HepG2 (cell line): ENCODE measurements around the gene SLCO2B1. TPM values are rescaled to one million over a fixed set of nuclear protein-coding genes. Genes with fewer than 3 reads are reported as not detected.
A peak's percentile ranks its signal among the peaks of the same experiment; 100 is the strongest.

Experiments
- CEBPB ChIP-seq: IDR thresholded peaks from 2 replicates; pipeline ENCODE4 v1.6.1; 2011; ENCODE audit warnings: low read depth, low read length, improper control_type of control experiment, borderline replicate concordance
- DNMT1 ChIP-seq: sonication (generic); formaldehyde crosslinking; IDR thresholded peaks from 2 replicates; pipeline ENCODE4 v1.5.1; 2020; ENCODE audit warnings: mild to moderate bottlenecking, missing genetic modification reagents
- EZH2 ChIP-seq: conservative IDR thresholded peaks from 2 replicates; pipeline ENCODE4 v1.6.1; 2012; ENCODE audit warnings: mild to moderate bottlenecking, low read depth, low read length, moderate library complexity
- LCORL ChIP-seq, 2 experiments: fragments of 450-650 bp in 1 of 2; sonication (generic) in 1 of 2; formaldehyde crosslinking in 1 of 2; IDR thresholded peaks; 2 replicates each; pipeline versions ENCODE4 v1.5.0 to v1.6.1; 2017 to 2020; ENCODE audit warnings: antibody characterized with exemption in 1 of 2, missing genetic modification reagents in 1 of 2
- SMYD3 ChIP-seq: sonication (generic); formaldehyde crosslinking; IDR thresholded peaks from 2 replicates; pipeline ENCODE4 v1.8.1; 2023; ENCODE audit warnings: mild to moderate bottlenecking, missing genetic modification reagents
- SNAPC2 ChIP-seq: sonication (generic); formaldehyde crosslinking; IDR thresholded peaks from 2 replicates; pipeline ENCODE4 v1.8.1; 2022; ENCODE audit warnings: mild to moderate bottlenecking, missing genetic modification reagents
- SOX13 ChIP-seq, 3 experiments: fragments of 450-650 bp in 1 of 3; sonication (generic) in 1 of 3; formaldehyde crosslinking in 1 of 3; IDR thresholded peaks in 2 of 3; conservative IDR thresholded peaks in 1 of 3; 2 replicates each; pipeline versions ENCODE4 v1.5.0 to v1.6.1; 2016 to 2020; ENCODE audit warnings: antibody characterized with exemption in 1 of 3, mild to moderate bottlenecking in 1 of 3, missing compliant biosample characterization in 1 of 3, missing genetic modification reagents in 1 of 3, moderate library complexity in 1 of 3
- SOX5 ChIP-seq: IDR thresholded peaks from 2 replicates; pipeline ENCODE4 v1.6.1; 2016; ENCODE audit warnings: borderline replicate concordance
- TCF7L2 ChIP-seq: IDR thresholded peaks from 2 replicates; pipeline ENCODE4 v1.6.1; 2011; ENCODE audit warnings: mild to moderate bottlenecking, low read depth, low read length, moderate library complexity
- ZBTB20 ChIP-seq: sonication (generic); formaldehyde crosslinking; IDR thresholded peaks from 2 replicates; pipeline ENCODE4 v1.8.1; 2023; ENCODE audit warnings: missing genetic modification reagents, low read depth, mild to moderate bottlenecking, borderline replicate concordance
- ZFP62 ChIP-seq: sonication (generic); formaldehyde crosslinking; IDR thresholded peaks from 2 replicates; pipeline ENCODE4 v1.4.0; 2020; ENCODE audit warnings: missing genetic modification reagents
- ZKSCAN8 ChIP-seq: IDR thresholded peaks from 2 replicates; pipeline ENCODE4 v1.6.1; 2016; ENCODE audit warnings: borderline replicate concordance, missing genetic modification reagents, missing compliant biosample characterization
- ZNF33A ChIP-seq: sonication (generic); formaldehyde crosslinking; IDR thresholded peaks from 2 replicates; pipeline ENCODE4 v1.5.1; 2020; ENCODE audit warnings: missing genetic modification reagents, mild to moderate bottlenecking, moderate library complexity, borderline replicate concordance
- ZNF552 ChIP-seq: sonication (generic); formaldehyde crosslinking; IDR thresholded peaks from 2 replicates; pipeline ENCODE4 v1.9.0; 2022; ENCODE audit warnings: missing genetic modification reagents, mild to moderate bottlenecking, borderline replicate concordance
- ZNF556 ChIP-seq: sonication (generic); formaldehyde crosslinking; IDR thresholded peaks from 2 replicates; pipeline ENCODE4 v1.4.0; 2020; ENCODE audit warnings: mild to moderate bottlenecking, missing genetic modification reagents, borderline replicate concordance
- ZNF710 ChIP-seq: sonication (generic); formaldehyde crosslinking; IDR thresholded peaks from 2 replicates; pipeline ENCODE4 v1.5.0; 2020; ENCODE audit warnings: mild to moderate bottlenecking, missing genetic modification reagents, borderline replicate concordance
- ZNF776 ChIP-seq: sonication (generic); formaldehyde crosslinking; IDR thresholded peaks from 2 replicates; pipeline ENCODE4 v1.4.0; 2020; ENCODE audit warnings: mild to moderate bottlenecking, missing genetic modification reagents
- polyA plus RNA-seq, 8 experiments: library from polyadenylated mRNA; depleted of rRNA in 3 of 8; stranded (reverse) in 7 of 8; unstranded in 1 of 8; fragments of >200 nt; fragmentation: Illumina TruSeq in 4 of 8; extraction: Trizol in 4 of 8; gene quantifications; 2 replicates each; pipeline versions ENCODE4 v1.2.1 to v1.2.3, GENCODE V29; 2011 to 2016; ENCODE audit warnings: low read depth in 4 of 8, missing spikeins in 1 of 8, mixed read lengths in 1 of 8; ENCODE audit not compliant: insufficient read depth in 1 of 8
- total RNA-seq, 5 experiments: library from RNA; depleted of rRNA; stranded (reverse); fragments of >200 nt; fragmentation: Illumina TruSeq; extraction: Trizol; gene quantifications; 2 replicates each; pipeline ENCODE4 v1.2.3, GENCODE V29; 2016; ENCODE audit warnings: low read depth in 1 of 5
- TF ChIP-seq, protein P1 (sequence below): sonication (generic); formaldehyde crosslinking; IDR thresholded peaks from 2 replicates; pipeline ENCODE4 v1.5.0; 2020; ENCODE audit warnings: missing genetic modification reagents
- TF ChIP-seq, protein P2 (sequence below): sonication (generic); formaldehyde crosslinking; IDR thresholded peaks from 2 replicates; pipeline ENCODE4 v1.4.0; 2020; ENCODE audit warnings: mild to moderate bottlenecking, missing genetic modification reagents

SLCO2B1 gene
- total and polyA plus RNA-seq, 2 of the 13 experiments (the other 11 are each of a cell fraction or from before 2014, with no cell fraction given), result 15.3 to 19.8 TPM

DNA sequence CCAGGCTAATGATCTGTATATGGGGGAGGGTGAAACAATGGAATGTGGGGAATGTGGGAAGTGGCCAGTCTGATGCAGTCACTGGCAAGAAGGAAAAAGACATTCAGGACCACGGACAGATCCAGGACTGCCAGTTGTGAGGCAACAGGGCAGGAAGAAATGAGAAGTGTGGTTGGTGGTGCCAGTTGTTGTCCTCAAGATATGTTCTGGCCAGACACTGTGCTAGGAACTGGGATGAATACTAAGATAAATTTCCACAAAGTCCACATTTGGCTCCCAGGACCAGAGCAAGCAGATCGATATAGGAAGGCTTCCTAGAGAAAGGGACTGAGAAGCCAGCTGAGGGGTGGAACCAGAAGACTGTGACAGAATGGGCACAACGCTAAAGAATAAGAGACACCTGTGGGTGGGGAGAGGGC, 82.9 kb downstream of the SLCO2B1 start (continued):
- TF ChIP-seq ZNF33A (CRISPR knock-in tag) (no peak), EZH2 (no peak), SNAPC2 (0 out of 2 replicates have a peak, but pooled peaks have one; percentile 48), SOX5 (CRISPR knock-in tag) (peak; percentile 17; the same call in 1 of the 2 replicates), DNMT1 (no peak), SOX13 (IDR thresholded peaks at IDR 0.05) (no peak), SOX13 (CRISPR knock-in tag; conservative IDR thresholded peaks at IDR 0.05 in 1 of 2, IDR thresholded peaks at IDR 0.05 in 1 of 2) (no peak), CEBPB (peak; percentile 80), ZBTB20 (CRISPR knock-in tag) (peak; percentile 43; the same call in 1 of the 2 replicates), SMYD3 (CRISPR knock-in tag) (0 out of 2 replicates have a peak, but pooled peaks have one; percentile 26), ZFP62 (CRISPR knock-in tag) (no peak), ZNF556 (CRISPR knock-in tag) (no peak), ZKSCAN8 (no peak), ZNF552 (CRISPR knock-in tag) (no peak), ZNF710 (no peak), LCORL (IDR thresholded peaks at IDR 0.05) (no peak), LCORL (CRISPR knock-in tag; IDR thresholded peaks at IDR 0.05) (no peak), ZNF776 (CRISPR knock-in tag) (no peak), TCF7L2 (no peak)
- TF ChIP-seq, protein P1, sequence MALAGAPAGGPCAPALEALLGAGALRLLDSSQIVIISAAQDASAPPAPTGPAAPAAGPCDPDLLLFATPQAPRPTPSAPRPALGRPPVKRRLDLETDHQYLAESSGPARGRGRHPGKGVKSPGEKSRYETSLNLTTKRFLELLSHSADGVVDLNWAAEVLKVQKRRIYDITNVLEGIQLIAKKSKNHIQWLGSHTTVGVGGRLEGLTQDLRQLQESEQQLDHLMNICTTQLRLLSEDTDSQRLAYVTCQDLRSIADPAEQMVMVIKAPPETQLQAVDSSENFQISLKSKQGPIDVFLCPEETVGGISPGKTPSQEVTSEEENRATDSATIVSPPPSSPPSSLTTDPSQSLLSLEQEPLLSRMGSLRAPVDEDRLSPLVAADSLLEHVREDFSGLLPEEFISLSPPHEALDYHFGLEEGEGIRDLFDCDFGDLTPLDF, result no peak
- TF ChIP-seq, protein P2, sequence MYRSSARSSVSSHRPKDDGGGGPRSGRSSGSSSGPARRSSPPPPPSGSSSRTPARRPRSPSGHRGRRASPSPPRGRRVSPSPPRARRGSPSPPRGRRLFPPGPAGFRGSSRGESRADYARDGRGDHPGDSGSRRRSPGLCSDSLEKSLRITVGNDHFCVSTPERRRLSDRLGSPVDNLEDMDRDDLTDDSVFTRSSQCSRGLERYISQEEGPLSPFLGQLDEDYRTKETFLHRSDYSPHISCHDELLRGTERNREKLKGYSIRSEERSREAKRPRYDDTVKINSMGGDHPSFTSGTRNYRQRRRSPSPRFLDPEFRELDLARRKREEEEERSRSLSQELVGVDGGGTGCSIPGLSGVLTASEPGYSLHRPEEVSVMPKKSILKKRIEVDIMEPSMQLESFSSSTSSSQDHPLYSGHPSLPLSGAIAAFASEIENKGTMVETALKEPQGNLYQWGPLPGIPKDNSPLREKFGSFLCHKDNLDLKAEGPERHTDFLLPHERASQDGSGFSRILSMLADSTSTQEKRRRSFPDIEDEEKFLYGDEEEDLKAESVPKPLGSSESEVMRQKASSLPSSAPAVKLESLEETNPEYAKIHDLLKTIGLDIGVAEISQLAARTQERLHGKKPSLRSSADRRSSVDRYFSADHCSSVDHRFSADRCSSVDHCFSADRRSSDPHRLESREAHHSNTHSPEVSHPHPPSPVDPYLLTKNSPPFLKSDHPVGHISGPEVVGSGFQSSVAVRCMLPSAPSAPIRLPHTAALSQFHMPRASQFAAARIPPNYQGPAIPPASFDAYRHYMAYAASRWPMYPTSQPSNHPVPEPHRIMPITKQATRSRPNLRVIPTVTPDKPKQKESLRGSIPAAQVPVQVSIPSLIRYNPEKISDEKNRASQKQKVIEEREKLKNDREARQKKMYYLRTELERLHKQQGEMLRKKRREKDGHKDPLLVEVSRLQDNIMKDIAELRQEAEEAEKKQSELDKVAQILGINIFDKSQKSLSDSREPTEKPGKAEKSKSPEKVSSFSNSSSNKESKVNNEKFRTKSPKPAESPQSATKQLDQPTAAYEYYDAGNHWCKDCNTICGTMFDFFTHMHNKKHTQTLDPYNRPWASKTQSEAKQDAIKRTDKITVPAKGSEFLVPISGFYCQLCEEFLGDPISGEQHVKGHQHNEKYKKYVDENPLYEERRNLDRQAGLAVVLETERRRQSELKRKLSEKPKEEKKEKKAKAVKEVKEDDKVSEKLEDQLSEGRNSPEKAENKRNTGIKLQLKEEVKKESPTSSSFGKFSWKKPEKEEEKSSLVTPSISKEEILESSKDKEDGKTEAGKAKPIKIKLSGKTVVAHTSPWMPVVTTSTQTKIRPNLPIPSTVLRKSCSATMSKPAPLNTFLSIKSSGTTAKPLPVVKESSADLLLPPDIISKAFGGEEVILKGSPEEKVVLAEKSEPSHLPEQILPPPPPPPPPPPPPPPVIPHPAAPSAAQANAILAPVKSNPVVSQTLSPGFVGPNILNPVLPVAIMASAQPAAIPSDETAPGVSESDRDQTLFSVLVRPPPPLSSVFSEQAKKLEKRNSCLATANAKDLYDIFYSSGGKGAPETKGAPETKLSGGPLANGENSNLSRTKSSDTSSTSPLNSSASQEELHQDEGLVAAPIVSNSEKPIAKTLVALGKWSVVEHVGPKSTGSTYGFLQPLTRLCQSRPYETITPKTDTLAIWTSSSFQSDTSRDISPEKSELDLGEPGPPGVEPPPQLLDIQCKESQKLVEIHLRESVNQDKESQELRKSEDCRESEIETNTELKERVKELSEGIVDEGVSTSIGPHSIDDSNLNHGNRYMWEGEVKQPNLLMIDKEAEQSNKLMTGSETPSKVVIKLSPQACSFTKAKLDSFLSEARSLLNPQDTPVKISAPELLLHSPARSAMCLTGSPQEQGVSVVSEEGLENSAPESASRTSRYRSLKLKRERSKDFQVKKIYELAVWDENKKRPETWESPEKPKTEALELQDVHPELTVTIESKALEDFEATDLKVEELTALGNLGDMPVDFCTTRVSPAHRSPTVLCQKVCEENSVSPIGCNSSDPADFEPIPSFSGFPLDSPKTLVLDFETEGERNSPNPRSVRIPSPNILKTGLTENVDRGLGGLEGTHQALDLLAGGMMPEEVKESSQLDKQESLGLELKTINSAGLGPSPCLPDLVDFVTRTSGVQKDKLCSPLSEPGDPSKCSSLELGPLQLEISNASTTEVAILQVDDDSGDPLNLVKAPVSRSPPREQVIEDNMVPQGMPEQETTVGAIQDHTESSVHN (CRISPR knock-in tag), result no peak
